ENCODE results near the gene EBLN1. TPM values are rescaled to one million over a fixed set of nuclear protein-coding genes. Genes with fewer than 3 reads are reported as not detected.

The EBLN1 gene
- total and polyA plus RNA-seq, 2 donors (not counting 1 experiment from before 2014, with no cell fraction given), result not detected

DNA sequence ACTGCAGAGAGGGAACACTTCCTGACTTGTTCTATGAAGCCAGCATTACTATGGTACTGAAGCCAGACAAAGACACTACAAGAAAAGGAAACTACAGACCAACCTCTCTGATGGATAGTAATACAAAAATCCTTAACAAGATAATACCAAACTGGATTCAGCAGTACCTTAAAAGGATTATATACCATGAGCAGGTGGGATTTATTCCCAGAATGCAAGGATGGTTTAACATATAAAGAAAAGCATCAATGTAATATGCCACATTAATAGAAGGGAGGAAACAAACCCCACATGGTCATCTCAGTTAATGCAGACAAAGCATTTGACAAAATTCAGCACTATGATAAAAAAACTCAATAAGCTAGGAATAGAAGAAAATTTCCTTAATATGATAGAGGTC, 47.2 kb downstream of the EBLN1 start:
- Histone ChIP-seq H3K9me3 (ENCODE audit: control insufficient read depth, insufficient read depth, low read depth, low read length) (no peaks in the 10 kb centered on the region), H3K27ac (ENCODE audit: insufficient read depth, low read length) (no peak overlapping the region), H4K20me1 (ENCODE audit: control insufficient read depth, extremely low read depth, insufficient read depth, low read length) (no peaks in the 10 kb centered on the region), H3K9ac (ENCODE audit: insufficient read depth, low read length) (no peak overlapping the region), H2AFZ (ENCODE audit: low read length) (no peak overlapping the region), H3K4me2 (ENCODE audit: extremely low read depth, insufficient read depth, low read length) (no peak overlapping the region), H3K4me1 (ENCODE audit: control insufficient read depth, extremely low read depth, insufficient read depth, low read length) (no peaks in the 10 kb centered on the region), H3K27me3 (ENCODE audit: control insufficient read depth, insufficient read depth, low read length) (no peaks in the 10 kb centered on the region), H3K36me3 (ENCODE audit: control insufficient read depth, insufficient read depth, low read length) (no peaks in the 10 kb centered on the region), H3K79me2 (ENCODE audit: control insufficient read depth, insufficient read depth, low read length) (no peaks in the 10 kb centered on the region), H3K4me3 (replicated peaks in 1 of 4; ENCODE audit: control extremely low read depth in 1 of 4, insufficient read depth in 1 of 4, low read depth in 3 of 4, low read length in 4 of 4) (no peak overlapping the region)
- no peak for DNase-seq (ENCODE audit: low read depth in 2 of 2)
- no peak for TF ChIP-seq EZH2 (IDR thresholded peaks at IDR 0.05; ENCODE audit: low read length, missing control alignments)

DNA sequence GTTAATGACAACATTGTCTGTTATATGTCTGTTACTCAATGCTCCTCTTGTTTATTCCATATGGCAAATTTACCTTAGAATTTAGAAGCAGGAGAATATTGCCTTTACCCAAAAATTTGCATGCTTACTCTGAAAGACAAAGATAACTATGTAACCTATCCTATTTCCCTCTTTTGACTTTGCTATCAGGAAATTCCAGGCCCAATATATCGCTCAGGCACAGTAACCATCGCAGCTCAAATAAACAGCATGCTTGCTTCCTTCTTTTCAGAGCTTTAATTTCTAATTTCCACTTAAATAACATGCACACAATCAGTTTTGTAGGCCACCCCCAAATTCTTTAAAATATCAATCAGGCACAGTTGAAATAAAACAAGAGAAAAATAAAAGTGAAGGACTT, 57.8 kb downstream of the EBLN1 start:
- Histone ChIP-seq H3K9me3 (ENCODE audit: control insufficient read depth, insufficient read depth, low read depth, low read length) (no peaks in the 10 kb centered on the region), H3K36me3 (ENCODE audit: control insufficient read depth, insufficient read depth, low read length) (no peaks in the 10 kb centered on the region), H3K9ac (ENCODE audit: insufficient read depth, low read length) (no peak overlapping the region), H4K20me1 (ENCODE audit: control insufficient read depth, extremely low read depth, insufficient read depth, low read length) (no peaks in the 10 kb centered on the region), H3K27ac (ENCODE audit: insufficient read depth, low read length) (no peak overlapping the region), H3K4me2 (ENCODE audit: extremely low read depth, insufficient read depth, low read length) (no peak overlapping the region), H3K4me3 (replicated peaks in 1 of 4; ENCODE audit: control extremely low read depth in 1 of 4, insufficient read depth in 1 of 4, low read depth in 3 of 4, low read length in 4 of 4) (no peak overlapping the region), H3K27me3 (ENCODE audit: control insufficient read depth, insufficient read depth, low read length) (no peaks in the 10 kb centered on the region), H3K4me1 (ENCODE audit: control insufficient read depth, extremely low read depth, insufficient read depth, low read length) (no peaks in the 10 kb centered on the region), H2AFZ (ENCODE audit: low read length) (no peak overlapping the region), H3K79me2 (ENCODE audit: control insufficient read depth, insufficient read depth, low read length) (no peaks in the 10 kb centered on the region)
- DNase-seq (ENCODE audit: low read depth in 2 of 2), result no peak
- TF ChIP-seq EZH2 (IDR thresholded peaks at IDR 0.05; ENCODE audit: low read length, missing control alignments), result no peak
- TF ChIP-seq, protein P1, sequence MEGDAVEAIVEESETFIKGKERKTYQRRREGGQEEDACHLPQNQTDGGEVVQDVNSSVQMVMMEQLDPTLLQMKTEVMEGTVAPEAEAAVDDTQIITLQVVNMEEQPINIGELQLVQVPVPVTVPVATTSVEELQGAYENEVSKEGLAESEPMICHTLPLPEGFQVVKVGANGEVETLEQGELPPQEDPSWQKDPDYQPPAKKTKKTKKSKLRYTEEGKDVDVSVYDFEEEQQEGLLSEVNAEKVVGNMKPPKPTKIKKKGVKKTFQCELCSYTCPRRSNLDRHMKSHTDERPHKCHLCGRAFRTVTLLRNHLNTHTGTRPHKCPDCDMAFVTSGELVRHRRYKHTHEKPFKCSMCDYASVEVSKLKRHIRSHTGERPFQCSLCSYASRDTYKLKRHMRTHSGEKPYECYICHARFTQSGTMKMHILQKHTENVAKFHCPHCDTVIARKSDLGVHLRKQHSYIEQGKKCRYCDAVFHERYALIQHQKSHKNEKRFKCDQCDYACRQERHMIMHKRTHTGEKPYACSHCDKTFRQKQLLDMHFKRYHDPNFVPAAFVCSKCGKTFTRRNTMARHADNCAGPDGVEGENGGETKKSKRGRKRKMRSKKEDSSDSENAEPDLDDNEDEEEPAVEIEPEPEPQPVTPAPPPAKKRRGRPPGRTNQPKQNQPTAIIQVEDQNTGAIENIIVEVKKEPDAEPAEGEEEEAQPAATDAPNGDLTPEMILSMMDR (conservative IDR thresholded peaks at IDR 0.05 in 1 of 2, IDR thresholded peaks at IDR 0.05 in 1 of 2; ENCODE audit: low read depth in 1 of 2, low read length in 2 of 2), result no peak

DNA sequence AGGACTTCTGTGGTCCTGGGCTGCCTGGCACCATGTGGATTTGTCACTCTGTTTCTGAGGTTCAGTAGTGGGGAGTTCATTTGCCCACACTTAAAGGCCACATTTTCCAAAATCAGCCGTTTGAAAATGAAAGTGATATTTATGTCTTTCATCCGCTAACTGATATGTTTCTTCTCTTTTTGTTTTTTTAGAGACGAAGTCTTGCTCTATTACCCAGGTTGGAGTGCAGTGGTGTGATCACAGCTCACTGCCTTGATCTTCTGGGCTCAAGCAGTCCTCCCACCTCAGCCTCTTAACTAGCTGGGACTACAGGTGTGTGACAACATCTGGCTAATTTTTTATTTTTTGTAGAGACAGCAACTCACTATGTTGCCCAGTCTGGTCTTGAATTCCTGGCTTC, 58.6 kb downstream of the EBLN1 start:
- H2AFZ ChIP-seq (ENCODE audit: low read length), result no peak overlapping the region
- no peaks in the 10 kb centered on the region for H3K36me3 ChIP-seq (ENCODE audit: control insufficient read depth, insufficient read depth, low read length)
- TF ChIP-seq EZH2 (IDR thresholded peaks at IDR 0.05; ENCODE audit: low read length, missing control alignments), result no peak
- TF ChIP-seq, protein P1 (conservative IDR thresholded peaks at IDR 0.05 in 1 of 2, IDR thresholded peaks at IDR 0.05 in 1 of 2; ENCODE audit: low read depth in 1 of 2, low read length in 2 of 2), result no peak
- H3K27ac ChIP-seq (ENCODE audit: insufficient read depth, low read length), result no peak overlapping the region
- H3K27me3 ChIP-seq (ENCODE audit: control insufficient read depth, insufficient read depth, low read length), result no peaks in the 10 kb centered on the region
- DNase-seq (ENCODE audit: low read depth in 2 of 2), result no peak
- H3K9me3 ChIP-seq (ENCODE audit: control insufficient read depth, insufficient read depth, low read depth, low read length), result no peaks in the 10 kb centered on the region
- H3K4me1 ChIP-seq (ENCODE audit: control insufficient read depth, extremely low read depth, insufficient read depth, low read length), result no peaks in the 10 kb centered on the region
- H3K9ac ChIP-seq (ENCODE audit: insufficient read depth, low read length), result no peak overlapping the region
- no peaks in the 10 kb centered on the region for H4K20me1 ChIP-seq (ENCODE audit: control insufficient read depth, extremely low read depth, insufficient read depth, low read length)
- H3K4me2 ChIP-seq (ENCODE audit: extremely low read depth, insufficient read depth, low read length), result no peak overlapping the region
- H3K79me2 ChIP-seq (ENCODE audit: control insufficient read depth, insufficient read depth, low read length), result no peaks in the 10 kb centered on the region
- no peak overlapping the region for H3K4me3 ChIP-seq (replicated peaks in 1 of 4; ENCODE audit: control extremely low read depth in 1 of 4, insufficient read depth in 1 of 4, low read depth in 3 of 4, low read length in 4 of 4)

Other genes with a start within 250 kb of the EBLN1 start
- gene DNAJC1, start 214.3 kb downstream of the EBLN1 start, total RNA-seq, result 46.2 and 64.7 TPM in 2 replicates
- gene DNAJC1, start 214.3 kb downstream of the EBLN1 start, polyA plus RNA-seq, result 20.3 and 27.7 TPM in 2 replicates
- 42.3 and 54.2 TPM in 2 replicates for gene COMMD3, start 98.4 kb upstream of the EBLN1 start, total RNA-seq
- 39.0 and 39.6 TPM in 2 replicates for gene COMMD3, start 98.4 kb upstream of the EBLN1 start, polyA plus RNA-seq
- 41.6 and 53.2 TPM in 2 replicates for gene BMI1, start 103.1 kb upstream of the EBLN1 start, total RNA-seq
- 30.6 and 44.3 TPM in 2 replicates for gene BMI1, start 103.1 kb upstream of the EBLN1 start, polyA plus RNA-seq
- under 0.01 TPM in 1 of 2 replicates, not detected in the other for gene SPAG6, start 127.5 kb upstream of the EBLN1 start, total RNA-seq
- gene SPAG6, start 127.5 kb upstream of the EBLN1 start, polyA plus RNA-seq, result not detected in 2 replicates

All from fibroblast of lung (primary cell).